Endothelial cell of umbilical vein (primary cell): ENCODE measurements around the gene SLC35D2. TPM values are rescaled to one million over a fixed set of nuclear protein-coding genes. Genes with fewer than 3 reads are reported as not detected.
"Not testable (repeated sequence)": the region's sequence is repeated elsewhere in the genome, so short reads cannot be mapped to it uniquely, and the experiment has no call there.

Experiments used
- BruUV-seq: library from RNA; stranded (reverse); fragments of 400-500 nt; replicated peaks from 2 replicates; lab custom pipeline; 2021; lab: Mats Ljungman, UMichigan
- CTCF ChIA-PET: fragments of 300-600, 350-600 bp; sonication (Branson Sonifier 250); formaldehyde crosslinking; loops from one replicate; lab custom pipeline; 2021; ENCODE audit warnings: antibody characterized with exemption, inconsistent platforms; lab: Charles Lee
- POLR2A ChIA-PET: fragments of 300-600, 350-600 bp; sonication (Branson Sonifier 250); formaldehyde crosslinking; loops from one replicate; lab custom pipeline; 2021; ENCODE audit warnings: antibody characterized with exemption, inconsistent platforms; lab: Charles Lee
- DNase-seq: peaks from one replicate; pipeline ENCODE4 v3.0.0-alpha.2; 2011; ENCODE audit warnings: low read depth, low spot score
- FAIRE-seq: peaks from 2 replicates; lab custom pipeline; 2011; peaks lifted over from hg19 to GRCh38; lab: Jason Lieb, UNC
- H2AFZ ChIP-seq: 2 replicates; pipeline ENCODE4 v1.6.0; 2012; ENCODE audit warnings: low read depth, low read length, control low read depth, inconsistent platforms
- H3K27ac ChIP-seq: 2 replicates; pipeline ENCODE4 v1.5.1; 2011; ENCODE audit warnings: low read depth, mild to moderate bottlenecking, control low read depth, low read length, moderate library complexity; ENCODE audit not compliant: insufficient read depth
- H3K27me3 ChIP-seq, 2 experiments: 2 replicates each; pipeline versions ENCODE4 v1.6.0 to v1.6.1; 2011; ENCODE audit warnings: low read length in 2 of 2, mixed read lengths in 1 of 2; ENCODE audit not compliant: control insufficient read depth in 2 of 2, insufficient read depth in 2 of 2
- H3K36me3 ChIP-seq, 2 experiments: 2 replicates in 1 of 2; 3 replicates in 1 of 2; pipeline ENCODE4 v1.5.1; 2011; ENCODE audit warnings: low read length in 2 of 2, mild to moderate bottlenecking in 1 of 2, moderate library complexity in 1 of 2; ENCODE audit not compliant: control insufficient read depth in 2 of 2, insufficient read depth in 2 of 2; ENCODE audit errors: extremely low read depth in 1 of 2
- H3K4me1 ChIP-seq: 3 replicates; pipeline ENCODE4 v1.5.1; 2011; ENCODE audit warnings: mild to moderate bottlenecking, low read length; ENCODE audit not compliant: control insufficient read depth, insufficient read depth; ENCODE audit errors: extremely low read depth
- H3K4me2 ChIP-seq: 2 replicates; pipeline ENCODE4 v1.6.1; 2011; ENCODE audit warnings: low read length, control low read depth, mixed read lengths; ENCODE audit not compliant: insufficient read depth
- H3K4me3 ChIP-seq, 3 experiments: fragments of 200-600 bp in 1 of 3; sonication (generic), shearing (Covaris generic) in 1 of 3; replicated peaks in 1 of 3; 2 replicates each; pipeline ENCODE4 v1.5.1; 2011 to 2016; ENCODE audit warnings: control low read depth in 3 of 3, low read length in 3 of 3, mild to moderate bottlenecking in 2 of 3, inconsistent platforms in 1 of 3, low read depth in 1 of 3, moderate library complexity in 1 of 3; ENCODE audit not compliant: insufficient read depth in 1 of 3
- H3K79me2 ChIP-seq: 2 replicates; pipeline ENCODE4 v1.6.0; 2012; ENCODE audit warnings: low read length, inconsistent platforms; ENCODE audit not compliant: control insufficient read depth, insufficient read depth
- H3K9ac ChIP-seq: replicated peaks from 2 replicates; pipeline ENCODE3; 2011; ENCODE audit warnings: low read length, control low read depth; ENCODE audit not compliant: insufficient read depth; ENCODE audit errors: extremely low read depth
- H3K9me1 ChIP-seq: replicated peaks from 3 replicates; pipeline ENCODE4 v1.6.0; 2011; ENCODE audit warnings: mild to moderate bottlenecking, low read length; ENCODE audit not compliant: control insufficient read depth, insufficient read depth; ENCODE audit errors: extremely low read depth
- H3K9me3 ChIP-seq: replicated peaks from 2 replicates; pipeline ENCODE4 v1.5.1; 2012; ENCODE audit warnings: low read length, inconsistent platforms; ENCODE audit not compliant: control insufficient read depth, insufficient read depth
- H4K20me1 ChIP-seq: replicated peaks from 2 replicates; pipeline ENCODE3; 2011; ENCODE audit warnings: mild to moderate bottlenecking, low read length; ENCODE audit not compliant: control insufficient read depth, insufficient read depth; ENCODE audit errors: extremely low read depth
- EZH2 ChIP-seq: IDR thresholded peaks from 2 replicates; pipeline ENCODE4 v1.6.1; 2012; ENCODE audit warnings: borderline replicate concordance, low read depth, mild to moderate bottlenecking, moderate library complexity, low read length, inconsistent platforms; ENCODE audit not compliant: severe bottlenecking
- MAX ChIP-seq: IDR thresholded peaks from 2 replicates; pipeline ENCODE4 v1.6.1; 2011; ENCODE audit not compliant: insufficient read depth, insufficient read length
- dilution Hi-C: fragments of 300-500 bp; cut with MboI; formaldehyde crosslinking; loops from one replicate; pipeline ENCODE4 v1.15.0; 2019; ENCODE audit warnings: low sequenced_read_pairs; ENCODE audit not compliant: extremely low pct_ligation_motif_present
- intact Hi-C: fragments of 100-400 bp; cut with micrococcal nuclease; formaldehyde crosslinking; loops from one replicate; pipeline ENCODE4 v1.10.0; 2022
- polyA plus RNA-seq, 4 experiments: library from polyadenylated mRNA; depleted of rRNA in 3 of 4; stranded (reverse) in 3 of 4; unstranded in 1 of 4; fragments of >200 nt; gene quantifications; 2 replicates each; pipeline versions ENCODE4 v1.2.1 to v1.2.3, GENCODE V29; 2011 to 2012; ENCODE audit warnings: missing spikeins in 1 of 4
- total RNA-seq: library from RNA; stranded (reverse); gene quantifications from 2 replicates; pipeline ENCODE4 v1.2.3, GENCODE V29; 2021
- TF ChIP-seq, protein P1 (sequence below), 2 donors: IDR thresholded peaks; 1 replicate in 1 of 2; 2 replicates in 1 of 2; pipeline ENCODE4 v1.5.1; 2011; ENCODE audit warnings: low read length in 2 of 2, mild to moderate bottlenecking in 2 of 2, moderate library complexity in 2 of 2, control low read depth in 1 of 2, inconsistent platforms in 1 of 2, low read depth in 1 of 2; ENCODE audit not compliant: insufficient read depth in 1 of 2; ENCODE audit errors: extremely low read depth in 1 of 2

SLC35D2 gene
- total and polyA plus RNA-seq, 2 donors (not counting 3 experiments of a cell fraction or from before 2014, with no cell fraction given) = 21.1 to 29.9 TPM

DNA sequence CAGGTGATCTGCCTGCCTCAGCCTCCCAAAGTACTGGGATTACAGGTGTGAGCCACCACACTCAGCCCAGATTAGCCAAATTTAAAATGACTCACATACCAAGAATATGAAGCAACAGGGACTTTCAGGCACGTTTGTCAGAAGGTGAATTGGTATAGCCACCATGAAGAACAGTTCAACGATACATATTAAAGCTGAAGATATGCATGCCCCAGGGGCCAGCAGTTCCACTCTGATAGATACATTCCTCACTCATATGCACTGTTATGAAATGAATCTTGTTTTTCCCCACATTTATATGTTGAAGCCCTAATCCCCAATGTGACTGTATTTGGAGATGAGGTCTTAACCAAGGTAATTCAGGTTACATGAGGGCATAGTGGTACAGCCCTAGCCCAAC lies 22.5 kb downstream of the SLC35D2 start:
- Histone ChIP-seq H3K4me3 (no peak overlapping the region), H2AFZ (no peak overlapping the region), H3K27me3 (no peaks in the 10 kb centered on the region), H3K9me1 (no peaks in the 10 kb centered on the region), H3K79me2 (no peaks in the 10 kb centered on the region), H3K4me1 (no peaks in the 10 kb centered on the region), H3K9me3 (no peaks in the 10 kb centered on the region), H3K4me2 (no peak overlapping the region), H3K36me3 (peaks cover 4 to 8% of the 10 kb centered on the region in 2 experiments), H3K27ac (no peak overlapping the region), H3K9ac (no peak overlapping the region), H4K20me1 (no peaks in the 10 kb centered on the region)
- DNase-seq = no peak
- ChIA-PET POLR2A (no interaction called here), CTCF (no interaction called here)
- FAIRE-seq = no peak
- intact Hi-C loops (no loop called here), dilution Hi-C loops (no loop called here)
- no TSS peak for BruUV-seq
- TF ChIP-seq, protein P1, sequence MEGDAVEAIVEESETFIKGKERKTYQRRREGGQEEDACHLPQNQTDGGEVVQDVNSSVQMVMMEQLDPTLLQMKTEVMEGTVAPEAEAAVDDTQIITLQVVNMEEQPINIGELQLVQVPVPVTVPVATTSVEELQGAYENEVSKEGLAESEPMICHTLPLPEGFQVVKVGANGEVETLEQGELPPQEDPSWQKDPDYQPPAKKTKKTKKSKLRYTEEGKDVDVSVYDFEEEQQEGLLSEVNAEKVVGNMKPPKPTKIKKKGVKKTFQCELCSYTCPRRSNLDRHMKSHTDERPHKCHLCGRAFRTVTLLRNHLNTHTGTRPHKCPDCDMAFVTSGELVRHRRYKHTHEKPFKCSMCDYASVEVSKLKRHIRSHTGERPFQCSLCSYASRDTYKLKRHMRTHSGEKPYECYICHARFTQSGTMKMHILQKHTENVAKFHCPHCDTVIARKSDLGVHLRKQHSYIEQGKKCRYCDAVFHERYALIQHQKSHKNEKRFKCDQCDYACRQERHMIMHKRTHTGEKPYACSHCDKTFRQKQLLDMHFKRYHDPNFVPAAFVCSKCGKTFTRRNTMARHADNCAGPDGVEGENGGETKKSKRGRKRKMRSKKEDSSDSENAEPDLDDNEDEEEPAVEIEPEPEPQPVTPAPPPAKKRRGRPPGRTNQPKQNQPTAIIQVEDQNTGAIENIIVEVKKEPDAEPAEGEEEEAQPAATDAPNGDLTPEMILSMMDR (IDR thresholded peaks at IDR 0.05; ENCODE audit: extremely low read depth in 1 of 2, insufficient read depth in 1 of 2, low read depth in 1 of 2, low read length in 2 of 2) = no peak
- no peak for TF ChIP-seq EZH2
- TF ChIP-seq MAX = no peak

DNA sequence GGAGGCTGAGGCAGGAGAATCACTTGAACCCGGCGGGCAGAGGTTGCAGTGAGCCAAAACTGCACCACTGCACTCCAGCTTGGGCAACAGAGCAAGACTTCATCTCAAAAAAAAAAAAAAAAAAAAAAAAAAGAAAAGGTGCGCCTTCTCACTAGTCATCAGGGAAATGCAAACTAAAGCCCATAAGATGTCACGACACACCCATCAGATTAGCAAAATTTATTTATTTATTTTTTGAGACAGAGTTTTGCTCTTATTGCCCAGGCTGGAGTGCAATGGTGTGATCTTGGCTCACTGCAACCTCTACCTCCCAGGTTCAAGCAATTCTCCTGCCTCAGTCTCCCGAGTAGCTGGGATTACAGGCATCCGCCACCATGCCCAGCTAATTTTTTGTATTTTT lies 23.0 kb downstream of the SLC35D2 start:
- POLR2A ChIA-PET, H3K4me2 ChIP-seq, intact Hi-C loops, FAIRE-seq, DNase-seq, H3K4me1 ChIP-seq, H3K79me2 ChIP-seq, H3K9me3 ChIP-seq, H3K27ac ChIP-seq, BruUV-seq, H3K4me3 ChIP-seq, H3K9me1 ChIP-seq, CTCF ChIA-PET, dilution Hi-C loops, H3K27me3 ChIP-seq, H2AFZ ChIP-seq, H3K36me3 ChIP-seq, H3K9ac ChIP-seq, H4K20me1 ChIP-seq: not testable (repeated sequence)
